Osteoblast (primary cell): ENCODE results near the gene DPH6. TPM values are rescaled to one million over a fixed set of nuclear protein-coding genes. Genes with fewer than 3 reads are reported as not detected.

ENCODE experiments used
- DNase-seq: peaks from one replicate; pipeline ENCODE4 v3.0.0; 2011; ENCODE audit warnings: low spot score, mixed read lengths; ENCODE audit not compliant: insufficient read length; ENCODE audit errors: missing footprints
- H2AFZ ChIP-seq: 2 replicates; pipeline ENCODE4 v1.6.0; 2011; ENCODE audit warnings: mild to moderate bottlenecking, low read length
- H3K27ac ChIP-seq: 2 replicates; pipeline ENCODE4 v1.5.1; 2011; ENCODE audit warnings: mild to moderate bottlenecking, low read depth, low read length, moderate library complexity
- H3K27me3 ChIP-seq: 2 replicates; pipeline ENCODE4 v1.6.0; 2012; ENCODE audit warnings: mild to moderate bottlenecking, control low read depth, inconsistent platforms, low read length, moderate library complexity; ENCODE audit not compliant: insufficient read depth
- H3K36me3 ChIP-seq: 2 replicates; pipeline ENCODE4 v1.5.1; 2011; ENCODE audit warnings: mild to moderate bottlenecking, low read length, control low read depth, moderate library complexity; ENCODE audit not compliant: insufficient read depth
- H3K4me1 ChIP-seq: 2 replicates; pipeline ENCODE4 v1.5.1; 2011; ENCODE audit warnings: mild to moderate bottlenecking, low read length, control low read depth, moderate library complexity; ENCODE audit not compliant: insufficient read depth
- H3K4me2 ChIP-seq: 2 replicates; pipeline ENCODE4 v1.6.0; 2011; ENCODE audit warnings: mild to moderate bottlenecking, low read length; ENCODE audit not compliant: insufficient read depth
- H3K4me3 ChIP-seq: fragments of 200-600 bp; sonication (generic); 3 replicates; pipeline ENCODE4 v1.5.1; 2012; ENCODE audit warnings: mild to moderate bottlenecking, low read length, inconsistent platforms; ENCODE audit not compliant: insufficient read depth
- H3K79me2 ChIP-seq: 2 replicates; pipeline ENCODE4 v1.6.0; 2012; ENCODE audit warnings: mild to moderate bottlenecking, low read length, control low read depth, inconsistent platforms; ENCODE audit not compliant: insufficient read depth
- H3K9me3 ChIP-seq: 2 replicates; pipeline ENCODE4 v1.5.1; 2011; ENCODE audit warnings: low read depth, low read length, control low read depth
- H4K20me1 ChIP-seq: 2 replicates; pipeline ENCODE4 v1.6.0; 2012; ENCODE audit warnings: mild to moderate bottlenecking, low read length, control low read depth; ENCODE audit not compliant: insufficient read depth
- total RNA-seq: library from RNA; depleted of rRNA; stranded (reverse); fragments of >200 nt; gene quantifications from 2 replicates; pipeline ENCODE4 v1.2.3, GENCODE V29; 2012
- TF ChIP-seq, protein P1 (sequence below): IDR thresholded peaks from 2 replicates; pipeline ENCODE4 v1.5.1; 2011; ENCODE audit warnings: mild to moderate bottlenecking, low read depth, low read length, moderate library complexity; ENCODE audit errors: extremely low read depth

DPH6 gene
- total RNA-seq, 1 donor, result 20.6 TPM

- Histone ChIP-seq H3K4me3 (no peak overlapping the region), H4K20me1 (no peaks in the 10 kb centered on the region), H3K27me3 (no peaks in the 10 kb centered on the region), H3K9me3 (no peaks in the 10 kb centered on the region), H2AFZ (no peak overlapping the region), H3K36me3 (no peaks in the 10 kb centered on the region), H3K4me1 (no peaks in the 10 kb centered on the region), H3K4me2 (no peak overlapping the region), H3K27ac (no peak overlapping the region), H3K79me2 (no peaks in the 10 kb centered on the region)
- no peak for DNase-seq
- TF ChIP-seq, protein P1, sequence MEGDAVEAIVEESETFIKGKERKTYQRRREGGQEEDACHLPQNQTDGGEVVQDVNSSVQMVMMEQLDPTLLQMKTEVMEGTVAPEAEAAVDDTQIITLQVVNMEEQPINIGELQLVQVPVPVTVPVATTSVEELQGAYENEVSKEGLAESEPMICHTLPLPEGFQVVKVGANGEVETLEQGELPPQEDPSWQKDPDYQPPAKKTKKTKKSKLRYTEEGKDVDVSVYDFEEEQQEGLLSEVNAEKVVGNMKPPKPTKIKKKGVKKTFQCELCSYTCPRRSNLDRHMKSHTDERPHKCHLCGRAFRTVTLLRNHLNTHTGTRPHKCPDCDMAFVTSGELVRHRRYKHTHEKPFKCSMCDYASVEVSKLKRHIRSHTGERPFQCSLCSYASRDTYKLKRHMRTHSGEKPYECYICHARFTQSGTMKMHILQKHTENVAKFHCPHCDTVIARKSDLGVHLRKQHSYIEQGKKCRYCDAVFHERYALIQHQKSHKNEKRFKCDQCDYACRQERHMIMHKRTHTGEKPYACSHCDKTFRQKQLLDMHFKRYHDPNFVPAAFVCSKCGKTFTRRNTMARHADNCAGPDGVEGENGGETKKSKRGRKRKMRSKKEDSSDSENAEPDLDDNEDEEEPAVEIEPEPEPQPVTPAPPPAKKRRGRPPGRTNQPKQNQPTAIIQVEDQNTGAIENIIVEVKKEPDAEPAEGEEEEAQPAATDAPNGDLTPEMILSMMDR, result no peak
Measured at GRCh38 chr15:35580606-35581005, 34.6 kb upstream of the DPH6 start.

- TF ChIP-seq, protein P1, result no peak
- Histone ChIP-seq H3K27ac (no peak overlapping the region), H2AFZ (no peak overlapping the region), H3K9me3 (no peaks in the 10 kb centered on the region), H3K4me3 (no peak overlapping the region), H3K36me3 (no peaks in the 10 kb centered on the region), H4K20me1 (no peaks in the 10 kb centered on the region), H3K79me2 (no peaks in the 10 kb centered on the region), H3K27me3 (no peaks in the 10 kb centered on the region), H3K4me2 (no peak overlapping the region), H3K4me1 (no peaks in the 10 kb centered on the region)
- no peak for DNase-seq
Measured at GRCh38 chr15:35567392-35567791, 21.4 kb upstream of the DPH6 start.

DNA sequence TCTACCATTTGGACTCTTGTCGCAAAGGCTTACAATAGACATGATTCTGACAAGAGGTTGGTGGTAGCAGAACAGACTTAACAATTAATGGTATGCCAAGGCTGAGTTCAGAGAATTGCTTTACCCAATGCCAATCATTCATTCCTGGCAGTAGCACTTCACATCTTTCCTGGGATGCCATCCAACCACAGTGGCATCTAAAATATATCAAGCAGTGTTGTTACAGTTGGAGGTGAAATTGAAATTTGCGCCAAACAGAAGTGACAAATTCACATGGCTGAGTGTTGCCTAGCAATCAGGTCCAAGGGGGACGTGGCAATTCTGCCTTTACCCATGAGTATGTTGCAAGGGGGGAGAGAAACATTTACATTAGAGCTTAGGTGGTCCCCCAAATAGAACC lies 21.0 kb upstream of the DPH6 start:
- Histone ChIP-seq H3K4me2 (no peak overlapping the region), H3K36me3 (no peaks in the 10 kb centered on the region), H3K4me3 (no peak overlapping the region), H3K9me3 (no peaks in the 10 kb centered on the region), H3K4me1 (no peaks in the 10 kb centered on the region), H3K79me2 (no peaks in the 10 kb centered on the region), H4K20me1 (no peaks in the 10 kb centered on the region), H3K27me3 (no peaks in the 10 kb centered on the region), H3K27ac (no peak overlapping the region), H2AFZ (no peak overlapping the region)
- TF ChIP-seq, protein P1, result no peak
- no peak for DNase-seq

- H3K27me3 ChIP-seq, result no peaks in the 10 kb centered on the region
- TF ChIP-seq, protein P1, result no peak
- no peaks in the 10 kb centered on the region for H3K4me1 ChIP-seq
- no peak overlapping the region for H2AFZ ChIP-seq
- no peak overlapping the region for H3K27ac ChIP-seq
- H3K4me2 ChIP-seq, result no peak overlapping the region
- DNase-seq, result no peak
- no peak overlapping the region for H3K4me3 ChIP-seq
- H3K79me2 ChIP-seq, result no peaks in the 10 kb centered on the region
- no peaks in the 10 kb centered on the region for H3K9me3 ChIP-seq
- H4K20me1 ChIP-seq, result no peaks in the 10 kb centered on the region
- H3K36me3 ChIP-seq, result no peaks in the 10 kb centered on the region
Measured at GRCh38 chr15:35565901-35566300, 19.9 kb upstream of the DPH6 start.
